GM21528 (cell line): ENCODE measurements around the gene SOCS1.

Experiments
- ATAC-seq: cut with Tn5 transposase; IDR thresholded peaks from one replicate; pipeline ENCODE4 v1.9.1; 2021; ENCODE audit warnings: mild to moderate bottlenecking, moderate library complexity; ENCODE audit not compliant: unreplicated experiment, low FRiP score

Gene SOCS1

DNA sequence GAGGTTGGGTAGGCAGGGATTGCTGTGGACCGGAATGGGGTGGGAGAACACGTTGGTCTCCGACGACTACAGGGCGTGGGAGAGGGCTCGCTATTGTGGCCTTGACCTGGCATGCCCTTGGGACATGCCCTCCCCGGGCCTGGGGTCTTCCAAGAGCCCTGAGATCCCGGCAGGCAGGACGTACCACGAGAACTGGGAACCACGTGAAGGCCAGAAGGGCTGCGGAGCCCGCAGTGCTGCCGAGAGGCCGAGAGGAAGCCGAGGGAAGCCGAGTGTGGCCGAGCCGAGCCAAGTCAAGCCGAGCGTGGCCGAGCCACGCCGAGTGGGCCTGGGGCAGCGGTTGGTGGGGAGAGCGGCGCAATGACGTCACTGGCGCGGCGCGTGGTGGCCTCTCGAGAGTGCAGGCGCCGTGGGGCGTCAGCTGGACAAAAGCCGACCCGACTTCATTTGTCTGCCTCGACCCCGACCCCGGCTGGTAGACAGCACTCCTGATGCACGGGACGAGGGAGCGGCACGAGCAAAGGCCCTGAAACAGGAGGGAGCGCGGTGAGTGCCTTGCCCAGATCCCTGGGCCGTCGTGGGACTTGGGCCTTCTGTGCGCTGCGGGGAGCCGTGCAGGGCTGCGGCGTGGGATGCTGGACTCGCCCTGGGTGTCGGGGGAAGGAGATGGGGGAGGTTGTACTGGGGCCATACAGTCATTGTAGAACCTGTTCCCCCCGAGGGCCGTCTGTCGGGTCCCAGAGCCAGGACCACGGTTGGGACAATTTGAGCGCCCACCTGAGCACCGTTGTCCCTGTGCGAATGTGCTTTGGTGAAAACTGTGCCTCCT, 6.6 kb downstream of the SOCS1 start:
- ATAC-seq: no peak

DNA sequence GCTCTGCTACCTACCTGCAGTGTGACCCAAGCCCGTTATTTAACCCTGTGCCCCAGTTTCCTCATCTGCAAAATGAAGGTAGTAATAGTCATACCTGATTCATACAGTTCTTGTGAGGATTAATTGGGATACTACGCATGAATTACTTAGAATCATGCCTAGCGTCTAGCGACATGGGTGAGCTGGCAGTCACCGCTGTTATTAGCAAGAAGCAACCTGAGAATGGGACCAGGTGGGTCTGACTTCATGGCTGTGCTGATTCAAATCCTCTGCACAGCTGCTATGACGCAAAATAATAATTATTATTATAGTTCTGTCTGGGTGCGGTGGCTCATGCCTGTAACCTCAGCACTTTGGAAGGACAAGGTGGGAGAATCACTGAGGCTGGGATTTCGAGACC, 7.9 kb downstream of the SOCS1 start:
- no peak for ATAC-seq

DNA sequence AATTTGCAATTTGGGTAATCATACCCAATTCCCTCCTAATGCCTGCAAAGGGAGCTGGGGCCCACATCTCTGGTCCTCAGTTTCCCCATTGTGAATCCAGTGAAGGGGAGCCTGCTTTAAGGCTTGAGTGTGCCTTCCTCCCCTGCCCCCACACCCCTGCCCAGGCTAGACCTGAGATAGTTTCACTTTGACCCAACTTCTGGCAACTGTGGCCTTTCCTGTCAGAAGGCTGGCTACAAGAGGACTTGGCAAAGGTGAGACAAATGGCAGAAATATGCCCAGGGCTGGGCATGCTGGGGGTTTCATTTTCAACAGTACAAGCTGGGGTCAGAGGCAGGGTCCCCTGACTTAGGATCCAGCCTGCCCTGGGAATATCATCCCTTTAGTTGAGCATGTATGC, 10.0 kb downstream of the SOCS1 start:
- ATAC-seq: no peak

GRCh38 chr16:11245222-11245737, 10.7 kb downstream of the SOCS1 start:
- no peak for ATAC-seq

- ATAC-seq: no peak
These were observed 13.3 kb downstream of the SOCS1 start for GRCh38 chr16:11242658-11243057.

DNA sequence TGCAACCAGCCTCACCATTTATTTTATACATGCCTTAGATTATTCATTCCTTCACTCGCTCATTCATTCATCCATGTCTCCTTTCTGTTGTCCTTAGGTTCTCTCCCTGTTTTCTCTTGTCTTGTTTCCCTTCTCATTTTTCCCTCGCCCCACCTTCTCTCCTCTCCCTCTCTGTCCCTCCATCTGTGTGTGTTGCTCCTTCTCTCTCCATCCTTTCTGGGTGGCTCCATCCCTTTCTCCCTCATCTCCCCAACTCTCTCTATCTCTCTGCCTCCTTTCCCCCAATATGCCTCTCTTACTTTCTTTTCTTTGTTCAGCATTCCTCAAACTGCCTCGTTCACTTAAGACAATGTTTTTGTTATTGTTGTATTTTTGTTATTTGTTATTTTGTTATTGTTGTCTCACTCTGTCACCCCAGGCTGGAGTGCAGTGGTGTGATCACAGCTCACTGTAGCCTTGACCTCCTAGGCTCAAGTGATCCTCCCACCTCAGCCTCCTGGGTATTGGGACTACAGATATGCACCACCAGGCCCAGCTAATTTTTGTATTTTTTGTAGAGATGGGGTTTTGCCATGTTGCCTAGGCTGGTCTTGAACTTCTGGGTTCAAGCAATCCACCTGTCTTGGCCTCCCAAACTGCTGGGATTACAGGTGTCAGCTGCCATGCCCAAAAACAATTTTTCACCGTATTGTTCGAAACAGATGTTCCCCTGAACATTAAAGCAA, 14.4 kb downstream of the SOCS1 start:
- ATAC-seq: no peak

GRCh38 chr16:11240636-11241473, 15.1 kb downstream of the SOCS1 start:
- no peak for ATAC-seq

DNA sequence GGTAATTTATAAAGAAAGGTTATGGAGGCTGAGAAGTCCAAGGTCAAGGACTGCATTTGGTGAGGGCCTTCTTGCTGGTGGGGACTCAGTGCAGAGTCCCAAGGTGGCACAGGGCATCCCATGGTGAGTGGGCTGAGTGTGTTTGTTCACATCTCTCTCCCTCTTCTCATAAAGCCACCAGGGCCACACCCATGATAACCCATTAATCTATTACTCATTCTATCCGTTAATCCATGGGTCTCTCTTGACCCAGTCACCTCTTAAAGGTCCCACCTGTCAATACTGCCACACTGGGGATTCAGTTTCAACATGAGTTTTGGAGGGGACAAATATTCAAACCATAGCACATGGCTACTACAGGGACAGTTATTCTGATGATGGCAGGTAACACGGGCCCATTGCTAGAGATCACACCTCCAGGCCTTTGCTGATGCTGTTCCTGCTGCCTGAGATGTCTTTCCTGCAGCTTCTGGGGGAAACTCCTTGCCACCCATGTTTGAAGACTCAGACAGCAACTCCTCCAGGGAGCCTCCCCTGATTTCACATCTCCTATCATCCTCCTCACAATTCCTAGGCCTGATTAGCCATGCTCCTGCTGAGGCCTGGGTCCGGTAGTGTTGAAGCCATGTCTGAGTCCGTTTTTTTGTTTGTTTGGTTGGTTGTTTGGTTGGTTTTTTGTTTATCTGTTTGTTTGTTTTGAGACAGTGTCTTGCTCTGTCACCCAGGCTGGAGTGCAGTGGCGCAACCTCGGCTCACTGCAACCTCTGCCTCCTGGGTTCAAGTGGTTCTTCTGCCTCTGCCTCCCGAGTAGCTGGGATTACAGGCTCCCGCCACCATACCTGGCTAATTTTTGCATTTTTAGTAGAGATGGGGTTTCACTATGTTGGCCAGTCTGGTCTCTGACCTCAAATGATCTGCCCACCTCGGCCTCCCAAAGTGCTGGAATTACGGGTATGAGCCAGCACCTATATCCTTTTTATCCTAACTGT, 16.1 kb downstream of the SOCS1 start:
- ATAC-seq: no peak

- no peak for ATAC-seq
These were observed 17.5 kb downstream of the SOCS1 start for GRCh38 chr16:11238272-11239202.

- ATAC-seq: no peak
These were observed 19.3 kb downstream of the SOCS1 start for GRCh38 chr16:11236461-11237254.

- no peak for ATAC-seq
These were observed 20.4 kb downstream of the SOCS1 start for GRCh38 chr16:11235703-11235991.

DNA sequence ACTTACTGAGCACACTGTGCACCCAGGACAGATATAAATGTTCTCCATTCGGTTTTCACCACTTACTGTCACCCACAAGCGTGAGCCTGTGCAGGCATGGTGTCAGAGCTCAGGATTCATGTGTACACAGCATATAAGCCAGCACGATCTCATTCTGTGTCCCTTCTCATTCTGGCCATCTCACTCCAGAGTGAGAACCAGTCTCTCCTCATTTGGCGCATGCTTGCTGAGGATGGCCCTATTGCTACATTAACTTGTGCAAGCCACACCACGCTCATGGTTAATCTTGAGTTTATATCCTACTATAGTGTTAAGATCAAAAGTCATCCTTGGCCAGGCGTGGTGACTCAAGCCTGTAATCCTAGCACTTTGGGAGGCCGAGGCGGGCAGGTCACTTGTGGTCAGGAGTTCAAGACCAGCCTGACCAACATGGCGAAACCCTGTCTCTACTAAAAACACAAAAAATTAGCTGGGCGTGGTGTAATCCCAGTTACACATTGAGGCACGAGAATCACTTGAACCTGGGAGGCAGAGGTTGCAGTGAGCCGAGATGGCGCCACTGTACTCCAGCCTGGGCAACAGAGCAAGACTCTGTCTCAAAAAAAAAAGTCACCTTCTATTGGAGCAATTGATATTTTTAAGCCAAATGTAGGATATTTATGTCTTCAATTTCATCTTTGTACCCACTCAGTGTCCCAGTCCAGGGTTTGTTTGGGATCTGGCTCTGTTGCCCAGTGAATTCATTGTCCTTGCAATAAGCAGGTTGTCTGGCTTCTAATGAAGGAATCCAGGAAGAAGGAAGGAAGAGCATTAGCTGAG, 20.9 kb downstream of the SOCS1 start:
- no peak for ATAC-seq

DNA sequence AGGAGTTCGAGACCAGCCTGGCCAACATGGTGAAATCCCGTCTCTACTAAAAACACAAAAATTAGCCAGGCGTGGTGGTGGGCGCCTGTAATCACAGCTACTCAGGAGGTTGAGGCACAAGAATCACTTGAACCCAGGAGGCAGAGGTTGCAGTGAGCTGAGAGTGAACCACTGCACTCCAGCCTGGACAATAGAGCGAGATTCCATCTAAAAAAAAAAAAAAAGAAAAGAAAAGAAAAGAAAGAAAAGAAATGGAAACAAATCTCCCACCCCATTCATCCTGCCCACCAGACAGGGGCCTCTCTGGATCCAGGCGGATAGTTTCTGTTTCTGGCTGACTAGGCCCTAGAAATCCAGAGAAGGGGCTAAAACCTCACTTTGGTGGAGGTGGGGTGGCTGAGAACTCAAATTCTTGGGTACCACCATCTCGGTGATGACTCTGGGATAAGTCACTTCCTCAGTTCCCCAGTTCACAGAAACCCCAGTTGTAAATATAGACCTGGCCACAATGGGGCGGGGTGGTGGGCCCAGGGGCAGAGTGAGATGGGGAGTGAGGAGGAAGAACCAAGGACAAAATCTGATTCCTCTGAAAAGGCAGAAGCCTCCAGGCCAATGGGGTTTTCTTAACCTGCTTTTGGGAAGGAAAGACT, 22.2 kb downstream of the SOCS1 start:
- no peak for ATAC-seq

- peak; percentile 59 for ATAC-seq
These were observed 22.9 kb downstream of the SOCS1 start for GRCh38 chr16:11232852-11233726.

GRCh38 chr16:11232302-11232851, 23.6 kb downstream of the SOCS1 start:
- ATAC-seq: no peak
